Mesendoderm (in vitro differentiated cells): ENCODE data around the gene VAV3.

Experiments
- DNase-seq: peaks from one replicate; pipeline ENCODE4 v3.0.0; 2013
- H2AK5ac ChIP-seq: 2 replicates; pipeline ENCODE4 v1.6.1; 2013; ENCODE audit warnings: low read length, inconsistent platforms
- H2BK120ac ChIP-seq: 2 replicates; pipeline ENCODE4 v1.6.1; 2013; ENCODE audit warnings: low read depth, mild to moderate bottlenecking, low read length, moderate library complexity, mixed read lengths
- H2BK15ac ChIP-seq: replicated peaks from 2 replicates; pipeline ENCODE4 v1.6.1; 2013; ENCODE audit warnings: low read depth, mild to moderate bottlenecking, moderate library complexity
- H2BK5ac ChIP-seq: 2 replicates; pipeline ENCODE4 v1.6.1; 2013; ENCODE audit warnings: low read length, inconsistent platforms
- H3K18ac ChIP-seq: 2 replicates; pipeline ENCODE4 v1.6.1; 2013; ENCODE audit warnings: mild to moderate bottlenecking, low read length, mixed read lengths
- H3K23ac ChIP-seq: one replicate; pipeline ENCODE4 v1.6.1; 2013; ENCODE audit warnings: low read length
- H3K27ac ChIP-seq: 2 replicates; pipeline ENCODE4 v1.5.1; 2013; ENCODE audit warnings: low read depth, mild to moderate bottlenecking, inconsistent platforms, low read length, moderate library complexity
- H3K27me3 ChIP-seq: 2 replicates; pipeline ENCODE4 v1.6.1; 2013; ENCODE audit warnings: low read length, control low read depth, mild to moderate bottlenecking, inconsistent platforms; ENCODE audit not compliant: insufficient read depth, poor library complexity
- H3K36me3 ChIP-seq: 2 replicates; pipeline ENCODE4 v1.6.1; 2013; ENCODE audit warnings: low read length, inconsistent platforms; ENCODE audit not compliant: control insufficient read depth, insufficient read depth
- H3K4ac ChIP-seq: one replicate; pipeline ENCODE4 v1.6.1; 2013; ENCODE audit warnings: low read depth, mild to moderate bottlenecking, low read length, moderate library complexity
- H3K4me1 ChIP-seq: 2 replicates; pipeline ENCODE4 v1.6.1; 2013; ENCODE audit warnings: low read depth, low read length, inconsistent platforms; ENCODE audit not compliant: control insufficient read depth
- H3K4me2 ChIP-seq: 2 replicates; pipeline ENCODE4 v1.6.1; 2013; ENCODE audit warnings: low read length
- H3K4me3 ChIP-seq: 2 replicates; pipeline ENCODE4 v1.5.1; 2013; ENCODE audit warnings: mild to moderate bottlenecking, low read length
- H3K56ac ChIP-seq: one replicate; pipeline ENCODE4 v1.6.1; 2013; ENCODE audit warnings: low read length
- H3K79me1 ChIP-seq: 2 replicates; pipeline ENCODE4 v1.6.1; 2013; ENCODE audit warnings: low read length, inconsistent platforms
- H3K79me2 ChIP-seq: 2 replicates; pipeline ENCODE4 v1.6.1; 2013; ENCODE audit warnings: mild to moderate bottlenecking, low read length; ENCODE audit not compliant: control insufficient read depth, insufficient read depth
- H3K9ac ChIP-seq: 2 replicates; pipeline ENCODE4 v1.6.1; 2013; ENCODE audit warnings: low read length, inconsistent platforms
- H4K5ac ChIP-seq: one replicate; pipeline ENCODE4 v1.6.1; 2013; ENCODE audit warnings: low read length
- H4K8ac ChIP-seq: one replicate; pipeline ENCODE4 v1.6.1; 2013; ENCODE audit warnings: low read depth, mild to moderate bottlenecking, control low read depth, low read length, moderate library complexity
- WGBS: extraction: QIAGEN DNeasy Blood & Tissue Kit; methylation state at CpG from one replicate; pipeline ENCODE4 v1.1.7; 2013; ENCODE audit warnings: low lambda C conversion rate, missing lambda C conversion rate; ENCODE audit not compliant: insufficient coverage; ENCODE audit errors: extremely low coverage; 5-methylcytosine and 5-hydroxymethylcytosine counted together

VAV3 gene

DNA sequence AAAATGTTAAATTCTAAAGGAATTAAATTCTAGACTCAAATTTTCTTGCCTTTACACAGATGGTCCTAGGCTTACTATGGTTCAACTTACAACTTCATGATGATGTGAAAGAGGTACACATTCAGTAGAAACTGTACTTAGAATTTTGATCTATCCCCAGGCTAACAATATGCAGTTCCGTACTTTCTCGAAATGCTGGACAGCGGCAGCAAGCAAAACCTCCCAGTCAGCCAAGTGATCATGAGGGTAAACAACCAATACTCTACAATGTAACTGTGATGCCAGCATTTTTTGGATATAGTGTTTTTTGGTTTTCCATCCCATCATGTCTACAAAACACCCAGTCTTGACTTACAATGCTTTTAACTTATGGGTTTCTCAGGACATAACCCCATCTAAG, 25.7 kb downstream of the VAV3 start:
- Histone ChIP-seq H3K4me2 (no peak overlapping the region), H3K56ac (no peak overlapping the region), H4K5ac (no peak overlapping the region), H3K4me1 (peaks cover 6% of the 10 kb centered on the region), H3K79me2 (no peaks in the 10 kb centered on the region), H3K27ac (no peak overlapping the region), H3K18ac (no peak overlapping the region), H2BK120ac (no peak overlapping the region), H3K4ac (no peak overlapping the region), H3K23ac (no peak overlapping the region), H3K79me1 (no peaks in the 10 kb centered on the region), H3K9ac (no peak overlapping the region), H2AK5ac (no peak overlapping the region), H3K27me3 (no peaks in the 10 kb centered on the region), H3K4me3 (no peak overlapping the region), H3K36me3 (no peaks in the 10 kb centered on the region), H2BK5ac (no peak overlapping the region), H4K8ac (no peak overlapping the region), H2BK15ac (no peak overlapping the region)
- no peak for DNase-seq
- no CpG with 5 or more reads among the region's 3 CpGs for WGBS

- no peak overlapping the region for H3K4me3 ChIP-seq
- no CpG with 5 or more reads among the region's 10 CpGs for WGBS
- no peaks in the 10 kb centered on the region for H3K79me1 ChIP-seq
- no peak overlapping the region for H2BK15ac ChIP-seq
- peak; percentile 96 for DNase-seq
- no peaks in the 10 kb centered on the region for H3K36me3 ChIP-seq
- no peak overlapping the region for H3K4ac ChIP-seq
- no peak overlapping the region for H4K5ac ChIP-seq
- H4K8ac ChIP-seq: no peak overlapping the region
- H3K23ac ChIP-seq: no peak overlapping the region
- H3K4me2 ChIP-seq: no peak overlapping the region
- no peak overlapping the region for H3K9ac ChIP-seq
- peaks cover 6% of the 10 kb centered on the region for H3K4me1 ChIP-seq
- H3K27ac ChIP-seq: no peak overlapping the region
- H3K56ac ChIP-seq: no peak overlapping the region
- no peak overlapping the region for H2BK120ac ChIP-seq
- no peaks in the 10 kb centered on the region for H3K27me3 ChIP-seq
- no peak overlapping the region for H2AK5ac ChIP-seq
- H3K18ac ChIP-seq: no peak overlapping the region
- no peak overlapping the region for H2BK5ac ChIP-seq
- H3K79me2 ChIP-seq: no peaks in the 10 kb centered on the region
Observed at GRCh38 chr1:107936498-107937481, 28.2 kb downstream of the VAV3 start.

- no peak overlapping the region for H3K4me2 ChIP-seq
- no peak overlapping the region for H3K18ac ChIP-seq
- no peaks in the 10 kb centered on the region for H3K27me3 ChIP-seq
- H3K79me1 ChIP-seq: no peaks in the 10 kb centered on the region
- H2BK15ac ChIP-seq: no peak overlapping the region
- H3K36me3 ChIP-seq: no peaks in the 10 kb centered on the region
- H3K4me1 ChIP-seq: peaks cover 6% of the 10 kb centered on the region
- no peak overlapping the region for H2BK5ac ChIP-seq
- no peak overlapping the region for H4K5ac ChIP-seq
- H3K9ac ChIP-seq: no peak overlapping the region
- H3K27ac ChIP-seq: no peak overlapping the region
- H3K4me3 ChIP-seq: no peak overlapping the region
- no CpG with 5 or more reads among the region's 4 CpGs for WGBS
- no peaks in the 10 kb centered on the region for H3K79me2 ChIP-seq
- no peak overlapping the region for H2AK5ac ChIP-seq
- H3K4ac ChIP-seq: no peak overlapping the region
- H3K56ac ChIP-seq: no peak overlapping the region
- no peak overlapping the region for H2BK120ac ChIP-seq
- peak; percentile 39 for DNase-seq
- H4K8ac ChIP-seq: no peak overlapping the region
- H3K23ac ChIP-seq: no peak overlapping the region
Observed at GRCh38 chr1:107935396-107936064, 29.4 kb downstream of the VAV3 start.

DNA sequence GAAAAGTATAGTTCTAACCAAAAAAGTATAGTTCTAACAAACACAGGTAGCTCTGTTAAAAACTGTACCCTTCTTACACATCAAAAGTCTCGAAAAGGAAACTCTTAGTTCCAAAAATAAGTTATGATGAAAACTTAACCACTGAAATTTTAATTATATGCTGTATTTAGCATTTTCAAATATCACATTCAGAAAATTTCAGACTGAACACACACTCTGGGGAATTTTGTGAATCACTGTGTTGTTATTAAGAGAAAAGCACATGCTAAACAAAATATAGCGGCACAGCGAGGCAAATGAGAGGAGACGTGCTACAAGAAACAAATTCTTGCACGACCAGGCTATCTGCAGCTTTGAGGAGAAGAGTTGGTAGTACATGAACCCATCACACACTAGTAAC, 30.4 kb downstream of the VAV3 start:
- H3K23ac ChIP-seq: no peak overlapping the region
- H4K8ac ChIP-seq: no peak overlapping the region
- H3K36me3 ChIP-seq: no peaks in the 10 kb centered on the region
- no peak overlapping the region for H2AK5ac ChIP-seq
- no peaks in the 10 kb centered on the region for H3K27me3 ChIP-seq
- H2BK15ac ChIP-seq: no peak overlapping the region
- H3K79me2 ChIP-seq: no peaks in the 10 kb centered on the region
- no peak overlapping the region for H3K4me3 ChIP-seq
- H3K18ac ChIP-seq: no peak overlapping the region
- H3K4ac ChIP-seq: no peak overlapping the region
- H3K79me1 ChIP-seq: no peaks in the 10 kb centered on the region
- H3K56ac ChIP-seq: no peak overlapping the region
- no peak overlapping the region for H3K9ac ChIP-seq
- no CpG with 5 or more reads among the region's 5 CpGs for WGBS
- no peak overlapping the region for H4K5ac ChIP-seq
- H3K4me1 ChIP-seq: peaks cover 6% of the 10 kb centered on the region
- no peak overlapping the region for H3K27ac ChIP-seq
- H2BK120ac ChIP-seq: no peak overlapping the region
- H2BK5ac ChIP-seq: no peak overlapping the region
- H3K4me2 ChIP-seq: no peak overlapping the region
- no peak for DNase-seq

DNA sequence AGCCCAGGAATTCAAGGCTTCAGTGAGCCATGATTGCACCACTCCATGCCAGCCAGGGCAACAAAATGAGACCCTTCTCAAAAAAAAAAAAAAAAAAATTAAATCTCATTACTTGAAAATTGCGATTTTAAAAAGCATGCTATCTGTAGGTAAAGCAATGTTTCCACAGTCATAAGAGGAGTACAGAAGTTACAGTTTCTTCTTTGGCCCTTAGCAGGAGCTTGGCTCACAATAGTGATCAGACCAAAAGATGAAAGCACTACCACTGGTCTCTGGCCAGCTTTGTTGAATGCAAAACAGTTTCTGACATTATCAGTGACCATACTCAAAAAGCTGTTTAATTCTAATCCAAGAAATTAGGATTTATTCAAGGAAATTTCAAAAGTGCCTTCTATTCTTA, 31.2 kb downstream of the VAV3 start:
- no peak for DNase-seq
- no peaks in the 10 kb centered on the region for H3K79me1 ChIP-seq
- H3K4me1 ChIP-seq: peaks cover 6% of the 10 kb centered on the region
- H3K4me3 ChIP-seq: no peak overlapping the region
- H3K36me3 ChIP-seq: no peaks in the 10 kb centered on the region
- H3K4ac ChIP-seq: no peak overlapping the region
- H3K79me2 ChIP-seq: no peaks in the 10 kb centered on the region
- H3K56ac ChIP-seq: no peak overlapping the region
- H2BK5ac ChIP-seq: no peak overlapping the region
- H2BK120ac ChIP-seq: no peak overlapping the region
- H3K23ac ChIP-seq: no peak overlapping the region
- no peak overlapping the region for H3K4me2 ChIP-seq
- no peak overlapping the region for H3K9ac ChIP-seq
- no peak overlapping the region for H2AK5ac ChIP-seq
- H3K18ac ChIP-seq: no peak overlapping the region
- no peak overlapping the region for H2BK15ac ChIP-seq
- H4K5ac ChIP-seq: no peak overlapping the region
- no CpG with 5 or more reads among the region's 1 CpG for WGBS
- H4K8ac ChIP-seq: no peak overlapping the region
- H3K27ac ChIP-seq: no peak overlapping the region
- no peaks in the 10 kb centered on the region for H3K27me3 ChIP-seq
